IPS-NIHi7 (cell line): Measurements from ENCODE around the gene PIBF1.
"Not testable (repeated sequence)": the region's sequence is repeated elsewhere in the genome, so short reads cannot be mapped to it uniquely, and the experiment has no call there.

ENCODE experiments used
- DNase-seq: peaks from one replicate; pipeline ENCODE4 v3.0.0; 2012; ENCODE audit warnings: mixed read lengths; ENCODE audit errors: extremely low spot score

Gene PIBF1

GRCh38 chr13:72896869-72897268 lies 114.9 kb downstream of the PIBF1 start:
- no peak for DNase-seq

DNA sequence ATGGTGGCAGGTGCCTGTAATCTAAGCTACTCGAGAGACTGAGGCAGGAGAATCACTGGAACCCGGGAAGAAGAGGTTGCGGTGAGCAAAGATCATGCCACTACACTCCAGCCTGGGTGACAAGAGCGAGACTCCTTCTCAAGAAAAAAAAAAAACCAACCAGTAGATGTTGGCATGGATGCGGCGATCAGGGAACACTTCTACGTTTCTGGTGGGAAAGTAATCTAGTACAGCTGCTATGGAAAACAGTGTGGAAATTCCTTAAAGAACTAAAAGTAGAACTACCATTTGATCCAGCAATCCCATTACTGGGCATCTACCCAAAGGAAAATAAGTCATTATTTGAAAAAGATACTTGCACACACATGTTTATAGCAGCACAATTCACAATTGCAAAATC lies 119.6 kb downstream of the PIBF1 start:
- not testable (repeated sequence) for DNase-seq

DNA sequence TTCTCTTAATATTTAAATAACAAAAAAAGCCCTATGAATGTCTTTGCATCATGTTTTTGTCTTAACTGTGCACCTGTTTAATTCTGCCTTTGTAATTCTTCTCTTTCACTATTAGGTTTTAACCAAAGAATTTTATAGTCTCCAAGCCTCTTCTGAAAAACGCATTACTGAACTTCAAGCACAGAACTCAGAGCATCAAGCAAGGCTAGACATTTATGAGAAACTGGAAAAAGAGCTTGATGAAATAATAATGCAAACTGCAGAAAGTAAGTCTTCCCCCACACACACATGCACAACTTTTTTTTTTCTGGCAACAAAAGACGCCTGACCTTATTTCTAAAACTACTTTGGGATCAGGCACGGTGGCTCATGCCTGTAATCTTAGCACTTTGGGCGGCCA lies 126.5 kb downstream of the PIBF1 start:
- DNase-seq, result no peak

- no peak for DNase-seq
Observed at GRCh38 chr13:72911981-72912380, 130.0 kb downstream of the PIBF1 start.

DNA sequence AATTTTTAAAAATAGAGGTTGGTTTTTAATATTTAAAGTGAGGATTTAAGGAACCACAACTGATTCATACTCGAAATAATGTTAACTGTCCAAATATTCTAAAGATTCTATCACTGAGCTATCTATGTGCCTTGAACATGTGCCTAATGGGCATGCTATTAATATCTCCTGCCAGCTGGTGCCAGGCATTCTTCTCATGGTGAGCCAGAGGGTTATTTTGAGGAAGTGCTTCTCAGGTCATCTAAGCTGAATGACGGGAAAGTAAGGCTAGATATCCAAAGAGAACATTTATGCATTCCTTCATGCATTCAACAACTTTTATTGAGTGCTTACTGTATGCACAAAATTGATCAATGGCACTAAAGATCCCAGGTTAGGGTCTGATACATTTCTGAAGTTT lies 138.2 kb downstream of the PIBF1 start:
- no peak for DNase-seq

GRCh38 chr13:72931311-72931710 lies 149.4 kb downstream of the PIBF1 start:
- DNase-seq, result no peak

GRCh38 chr13:72932250-72932649 lies 150.3 kb downstream of the PIBF1 start:
- DNase-seq, result no peak

- not testable (repeated sequence) for DNase-seq
Observed at GRCh38 chr13:72946267-72946666, 164.3 kb downstream of the PIBF1 start.

DNA sequence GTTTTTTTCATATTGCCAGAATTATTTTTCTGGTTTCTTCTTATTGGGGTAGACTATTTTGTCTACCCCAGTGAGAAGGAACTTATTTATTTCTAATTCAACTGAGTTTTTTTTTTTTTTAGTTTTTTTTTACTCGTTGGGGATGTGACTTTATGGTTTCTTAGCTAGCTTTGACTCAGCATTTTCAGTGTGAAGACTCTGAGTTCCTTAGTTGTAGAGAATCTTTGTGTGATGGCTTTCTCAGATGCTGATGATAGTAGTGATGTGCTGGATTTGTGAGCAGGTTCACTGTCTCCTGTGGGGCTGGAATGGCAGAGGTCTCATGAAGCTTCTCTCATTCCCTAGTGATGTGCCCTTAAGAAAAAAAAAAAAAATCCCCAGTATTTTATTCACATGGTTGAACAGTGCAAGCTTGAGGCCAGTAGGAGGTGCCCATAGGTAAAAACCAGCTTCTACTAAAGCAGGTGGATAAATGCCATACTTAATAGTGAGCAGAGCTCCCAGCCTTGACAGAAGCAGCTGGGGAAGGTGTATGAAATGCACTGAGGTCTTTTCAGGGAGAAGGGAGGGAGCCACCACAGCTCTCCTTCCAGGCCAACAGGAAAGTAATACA lies 170.7 kb downstream of the PIBF1 start:
- peak; percentile 25 for DNase-seq

DNA sequence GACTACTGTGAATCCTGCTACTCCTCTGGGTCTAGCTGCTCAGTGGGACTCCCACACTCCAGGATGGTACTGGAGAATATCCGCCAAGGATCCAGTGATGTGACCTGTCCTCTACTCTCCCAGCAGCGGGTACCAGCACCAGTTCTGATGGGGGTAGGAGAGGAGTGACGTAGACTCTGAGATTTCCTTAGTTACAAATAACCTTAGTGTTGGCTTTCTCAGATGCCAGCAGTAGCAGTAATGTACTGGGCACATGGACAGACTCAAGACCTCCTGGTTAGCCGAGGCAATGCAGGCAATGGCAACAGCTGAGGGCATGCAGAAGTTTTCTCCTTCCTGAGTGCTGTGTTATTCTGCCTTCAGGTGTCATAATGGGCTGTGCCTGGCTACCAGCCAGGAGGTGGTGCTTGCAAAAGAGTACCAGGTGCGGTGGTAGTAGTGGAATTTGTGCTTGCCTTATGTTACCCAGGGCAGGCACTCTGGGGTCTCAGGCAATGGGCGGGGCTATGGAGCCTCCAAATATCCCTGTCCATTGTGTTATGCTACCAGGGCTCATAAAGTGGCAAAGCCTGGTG lies 171.5 kb downstream of the PIBF1 start:
- no peak for DNase-seq

DNA sequence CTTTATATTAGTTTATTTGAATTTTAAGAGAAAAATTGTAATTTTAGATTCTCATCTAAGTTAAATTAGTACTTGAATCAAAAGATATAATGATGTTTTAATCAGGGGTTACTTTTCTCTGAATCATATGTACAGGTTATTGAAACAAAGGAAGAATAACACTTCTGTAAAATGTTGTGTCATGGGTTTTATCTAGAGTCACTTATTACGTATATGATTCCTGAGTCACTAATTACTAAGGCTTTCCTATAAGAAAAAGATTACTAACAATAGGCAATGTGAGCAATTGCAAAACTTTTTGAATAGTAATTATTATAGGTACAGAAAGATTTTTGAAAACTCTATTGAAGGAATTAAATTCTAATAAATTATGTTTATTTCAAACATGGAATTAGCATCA lies 177.7 kb downstream of the PIBF1 start:
- DNase-seq, result no peak

DNA sequence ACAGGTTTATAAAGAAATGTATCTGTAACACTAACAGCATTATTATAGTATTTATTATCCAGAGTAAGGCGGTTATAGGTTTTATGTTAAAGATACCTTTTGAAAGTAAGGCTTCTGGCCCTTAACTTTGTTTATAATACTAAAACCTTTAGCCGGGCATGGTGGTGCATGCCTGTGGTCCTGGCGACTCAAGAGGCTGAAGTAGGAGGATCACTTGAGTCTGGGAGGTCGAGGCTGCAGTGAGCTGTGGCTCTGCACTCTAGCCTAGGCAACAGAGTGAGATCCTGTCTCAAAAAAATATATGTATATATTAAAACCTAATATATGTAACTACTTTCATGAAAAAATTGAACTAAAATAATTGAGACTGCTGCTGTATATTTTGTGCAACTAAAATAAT lies 178.2 kb downstream of the PIBF1 start:
- DNase-seq, result no peak

DNA sequence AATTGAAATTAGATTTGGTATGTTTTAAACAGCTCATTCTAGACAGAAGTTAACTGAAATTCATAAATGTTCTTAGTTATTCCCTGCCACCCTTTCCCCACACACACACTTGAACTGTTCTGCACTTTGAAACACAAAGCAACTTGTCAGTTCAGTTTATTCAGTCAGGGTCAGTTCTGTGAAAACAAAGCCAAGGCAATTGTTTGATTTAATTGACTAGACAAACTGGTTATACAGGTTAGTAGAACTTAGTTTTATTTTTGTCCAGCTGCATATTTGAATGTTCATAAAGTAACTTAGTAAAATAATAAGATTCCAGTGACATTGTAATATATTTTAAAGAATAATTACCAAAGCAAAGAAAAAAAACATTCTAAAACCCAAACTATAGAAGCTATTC lies 178.6 kb downstream of the PIBF1 start:
- no peak for DNase-seq

GRCh38 chr13:72963762-72964161 lies 181.8 kb downstream of the PIBF1 start:
- DNase-seq, result no peak

GRCh38 chr13:72970301-72970880 lies 188.5 kb downstream of the PIBF1 start:
- DNase-seq, result no peak

GRCh38 chr13:72970956-72971355 lies 189.0 kb downstream of the PIBF1 start:
- no peak for DNase-seq

DNA sequence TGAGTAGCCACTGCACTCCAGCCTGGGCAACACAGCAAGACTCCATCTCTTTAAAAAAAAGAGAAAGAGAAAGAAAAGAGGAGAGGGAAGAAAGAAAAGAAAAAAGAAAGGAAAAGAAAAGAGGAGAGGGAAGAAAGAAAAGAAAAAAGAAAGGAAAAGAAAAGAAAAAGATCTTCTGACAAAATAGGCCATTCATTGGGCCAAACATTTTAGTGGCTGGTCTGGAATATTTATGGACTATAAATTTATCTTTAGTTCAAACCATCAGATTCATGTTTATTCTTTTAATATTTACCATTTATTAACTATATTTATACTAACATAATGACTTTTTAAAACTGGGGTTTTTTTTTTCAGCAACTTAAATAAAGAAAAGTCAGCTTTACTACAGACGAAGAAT lies 191.3 kb downstream of the PIBF1 start:
- DNase-seq, result no peak

DNA sequence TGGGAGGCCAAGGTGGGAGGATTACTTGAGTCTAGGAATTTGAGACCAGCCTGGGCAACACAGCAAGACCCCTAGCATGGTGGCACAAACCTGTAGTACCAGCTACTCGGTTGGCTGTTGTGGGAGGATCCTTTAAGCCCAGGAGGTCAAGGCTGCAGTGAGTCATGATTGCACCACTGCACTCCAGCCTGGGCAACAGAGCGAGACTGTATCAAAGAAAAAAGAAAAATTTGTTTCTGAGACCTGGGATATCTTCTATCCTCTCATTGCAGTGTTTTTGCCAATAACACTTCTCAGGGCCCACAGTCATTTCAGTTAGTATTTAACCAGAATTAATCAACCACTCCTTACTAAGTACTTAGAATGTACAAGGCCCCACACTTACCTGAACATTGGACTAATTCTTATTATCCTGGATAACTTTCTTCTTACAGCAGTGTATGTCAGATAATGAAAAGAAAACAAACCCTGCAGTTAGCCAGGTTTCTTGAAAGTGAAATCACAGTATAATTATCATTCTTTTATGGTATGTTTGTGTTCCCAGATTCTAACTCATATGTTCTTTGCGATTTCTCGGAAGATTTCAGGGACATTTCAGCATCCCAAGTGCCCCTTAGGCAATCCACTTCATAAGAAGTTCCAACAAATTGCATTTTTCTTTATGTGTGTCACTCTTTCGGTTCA lies 201.3 kb downstream of the PIBF1 start:
- no peak for DNase-seq

DNA sequence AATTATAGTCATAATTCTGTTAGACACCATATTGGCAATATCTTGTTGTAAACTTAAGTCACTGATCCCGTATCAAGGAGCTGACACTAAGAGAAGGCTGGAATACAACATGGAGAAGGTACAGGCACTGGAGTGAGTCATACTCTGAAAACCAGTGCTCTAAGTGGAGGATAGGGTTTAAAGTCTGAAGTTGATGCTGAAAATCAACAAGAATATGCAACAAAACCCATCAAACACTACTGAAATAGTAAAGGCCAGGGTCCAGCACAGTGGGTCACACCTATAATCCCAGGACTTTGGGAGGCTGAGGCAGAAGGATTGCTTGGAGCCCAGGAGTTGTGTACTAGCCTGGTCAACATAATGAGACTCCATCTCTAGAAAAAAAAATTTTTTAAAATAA lies 203.7 kb downstream of the PIBF1 start:
- DNase-seq, result no peak

- no peak for DNase-seq
Observed at GRCh38 chr13:72986197-72986596, 204.3 kb downstream of the PIBF1 start.

GRCh38 chr13:72990953-72991352 lies 209.0 kb downstream of the PIBF1 start:
- DNase-seq, result no peak

- no peak for DNase-seq
Observed at GRCh38 chr13:72998012-72998411, 216.1 kb downstream of the PIBF1 start.

DNA sequence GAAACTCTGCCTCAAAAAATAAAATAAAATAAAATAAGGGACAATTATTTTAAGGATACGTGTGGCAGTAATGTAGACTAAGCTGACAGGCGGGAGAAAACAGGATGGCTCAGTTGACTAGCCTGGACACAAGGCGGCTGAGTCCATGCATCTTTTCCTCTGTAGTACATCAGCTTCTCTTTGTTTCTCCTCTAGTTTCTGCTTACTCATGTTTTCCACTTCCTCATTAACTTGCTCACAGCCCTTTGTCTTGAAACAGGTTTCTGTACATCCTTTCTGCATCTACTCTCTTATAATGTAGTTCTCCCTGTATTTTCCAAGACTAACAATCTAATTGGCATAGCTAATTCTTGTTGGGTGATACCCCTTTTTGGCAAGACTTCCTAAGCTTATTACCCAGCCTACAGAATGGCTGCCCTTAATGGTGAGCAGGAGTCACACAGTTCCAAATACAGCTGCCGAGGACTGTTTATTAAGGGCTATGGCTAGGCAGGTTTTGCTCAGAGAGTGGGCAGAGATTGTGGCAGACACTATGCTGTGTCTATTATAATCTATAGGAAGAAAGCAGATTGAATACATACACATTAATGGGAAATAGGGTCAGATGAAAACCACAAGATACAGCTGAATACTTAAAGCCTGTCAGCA lies 218.2 kb downstream of the PIBF1 start:
- DNase-seq, result no peak
